GM12873 (cell line): Measurements from ENCODE around the gene RNF19B.

ENCODE experiments used
- CTCF ChIP-seq: IDR thresholded peaks from 2 replicates; pipeline ENCODE4 v1.5.1; 2012; ENCODE audit warnings: low read depth, mild to moderate bottlenecking, moderate library complexity, low read length, control low read depth; ENCODE audit not compliant: insufficient read depth; ENCODE audit errors: missing control alignments

The RNF19B gene

DNA sequence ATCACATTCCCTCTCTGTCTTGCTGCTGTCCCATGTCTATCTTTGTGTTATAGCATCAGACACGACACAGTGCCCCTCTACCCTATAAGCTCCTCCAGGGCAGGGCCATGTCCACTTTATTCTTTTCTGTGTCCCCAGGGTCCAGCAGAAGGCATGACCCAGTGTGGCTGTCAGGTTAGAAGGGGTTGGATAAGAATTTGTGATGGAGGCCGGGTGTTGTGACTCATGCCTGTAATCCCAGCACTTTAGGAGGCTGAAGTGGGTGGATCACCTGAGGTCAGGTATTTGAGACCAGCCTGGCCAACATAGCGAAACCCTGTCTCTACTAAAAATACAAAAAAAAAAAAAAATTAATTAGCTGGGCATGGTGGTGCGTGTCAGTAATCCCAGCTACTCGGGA, 26.3 kb upstream of the RNF19B start:
- no peak for TF ChIP-seq CTCF

DNA sequence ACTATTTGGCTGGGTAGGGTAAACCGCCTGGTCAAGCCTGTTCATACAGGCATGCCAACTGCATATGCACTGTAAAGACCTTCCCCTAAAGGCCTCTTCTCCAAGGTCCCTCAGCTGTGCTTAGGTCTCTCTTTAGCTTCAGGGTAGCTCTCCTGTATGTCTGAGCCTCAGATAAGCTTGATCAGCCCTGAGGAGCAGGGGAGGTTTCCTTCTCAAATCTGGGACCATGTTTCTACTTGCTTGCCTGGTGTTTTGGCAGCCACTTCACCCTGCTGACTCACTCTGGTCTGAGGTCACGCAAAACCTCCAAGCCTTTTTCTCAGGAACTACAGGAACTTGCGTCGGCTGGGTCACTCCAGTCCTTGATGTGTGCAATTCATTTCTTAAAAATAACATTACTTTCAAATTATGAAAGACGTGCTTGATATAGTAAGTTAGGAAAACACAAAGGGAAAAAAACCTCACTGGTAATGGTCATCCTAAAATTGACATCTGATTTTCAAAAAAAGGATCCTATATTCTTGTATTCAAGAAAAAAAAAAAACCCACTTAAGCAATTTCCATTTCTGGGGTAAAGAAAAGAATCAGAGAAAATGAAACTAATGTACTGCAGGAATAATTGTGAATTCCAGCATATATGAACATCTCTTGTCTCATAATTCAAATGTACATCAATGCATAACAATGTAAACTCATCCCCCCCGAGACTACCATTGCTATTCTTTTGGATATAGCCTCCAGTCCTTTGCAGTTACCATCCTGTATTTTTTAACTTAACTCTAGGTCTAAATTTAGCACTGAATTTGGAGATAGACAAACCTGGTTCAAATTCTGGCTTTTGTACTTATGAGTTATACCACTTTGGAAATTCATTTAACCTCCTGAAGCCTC, 24.8 kb upstream of the RNF19B start:
- no peak for TF ChIP-seq CTCF

- no peak for TF ChIP-seq CTCF
These were observed 24.1 kb upstream of the RNF19B start for GRCh38 chr1:32988665-32989064.

GRCh38 chr1:32985226-32985625, 20.6 kb upstream of the RNF19B start:
- TF ChIP-seq CTCF = no peak

DNA sequence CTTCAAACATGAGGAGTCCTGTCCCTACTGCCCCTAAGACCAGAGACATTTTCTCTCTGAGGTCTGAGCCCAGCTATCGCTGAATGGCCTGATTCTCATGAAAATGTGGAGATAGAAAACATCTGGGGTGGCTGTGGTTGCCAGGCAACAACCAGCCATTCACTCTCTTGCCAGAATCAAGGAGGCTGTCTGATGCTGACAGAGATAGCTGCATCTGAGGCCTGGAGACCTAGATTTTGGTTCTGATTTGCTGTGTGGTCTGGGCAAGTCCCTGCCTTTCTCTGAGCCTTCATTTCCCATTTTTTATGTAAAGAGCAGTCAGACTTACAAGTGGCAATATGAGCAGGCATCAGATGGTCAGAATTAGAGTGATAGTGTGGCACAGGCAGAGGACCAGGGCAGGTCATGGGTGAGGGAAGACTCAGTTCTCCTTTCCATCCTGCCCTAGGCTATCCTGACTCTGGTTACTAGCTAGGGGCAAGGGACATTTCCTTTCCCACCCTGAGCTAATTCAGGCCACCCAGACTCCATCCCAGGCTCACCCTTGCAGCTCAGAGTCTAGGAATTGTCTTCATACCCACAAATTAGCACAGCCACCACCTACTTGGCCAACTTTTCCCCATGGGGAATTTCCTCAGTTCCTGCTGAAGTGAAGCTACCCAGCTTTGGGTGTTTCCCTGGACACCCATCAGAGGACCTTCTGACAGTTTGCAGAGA, 20.0 kb upstream of the RNF19B start:
- no peak for TF ChIP-seq CTCF

DNA sequence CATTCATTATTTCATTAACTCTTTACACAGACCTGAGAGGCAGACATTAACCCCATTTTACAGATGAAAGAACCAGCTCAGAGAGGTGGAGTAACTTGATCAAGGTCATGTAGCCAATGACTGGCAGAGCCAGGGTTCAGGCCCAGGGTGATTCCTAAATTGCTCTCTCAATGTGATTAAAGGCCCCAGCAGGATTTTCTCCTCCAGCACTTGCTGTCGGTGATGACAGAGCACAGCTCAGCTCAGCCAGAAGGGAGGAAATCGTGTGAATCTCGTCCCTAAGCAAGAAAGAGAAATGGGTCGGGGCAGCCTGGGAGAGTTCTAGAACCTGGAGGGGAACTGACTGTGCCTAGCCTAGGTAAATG, 19.5 kb upstream of the RNF19B start:
- TF ChIP-seq CTCF = no peak

DNA sequence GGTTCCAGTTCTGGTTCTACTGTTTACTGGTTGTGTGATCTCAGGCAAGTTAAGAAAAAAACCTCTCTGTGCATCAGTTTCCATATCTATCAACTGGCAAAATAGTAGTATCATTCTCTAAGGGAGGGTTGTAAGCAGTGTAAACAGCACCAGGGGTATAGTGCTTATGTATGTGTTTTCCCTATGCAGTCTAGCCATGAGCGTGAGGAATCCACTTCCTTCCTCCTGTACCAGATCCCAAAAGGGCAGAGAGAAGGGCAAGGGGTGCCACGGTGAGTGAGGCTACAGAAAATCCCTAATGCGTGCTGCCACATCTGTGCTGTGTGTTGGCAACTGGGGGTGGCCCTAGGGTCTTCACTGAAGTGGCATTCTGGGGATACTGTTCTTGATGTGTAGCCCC, 18.4 kb upstream of the RNF19B start:
- no peak for TF ChIP-seq CTCF
